IPS-15b (cell line): ENCODE measurements around the gene IGDCC3.

ENCODE experiments used
- H3K27me3 ChIP-seq: one replicate; pipeline ENCODE4 v1.6.1; 2013; ENCODE audit warnings: low read length; ENCODE audit not compliant: control insufficient read depth, insufficient read depth
- H3K36me3 ChIP-seq: one replicate; pipeline ENCODE4 v1.6.1; 2013; ENCODE audit warnings: low read length; ENCODE audit not compliant: control insufficient read depth, insufficient read depth
- H3K4me1 ChIP-seq: one replicate; pipeline ENCODE4 v1.6.1; 2013; ENCODE audit warnings: mild to moderate bottlenecking, low read length; ENCODE audit not compliant: control insufficient read depth, insufficient read depth
- H3K4me3 ChIP-seq: one replicate; pipeline ENCODE4 v1.5.1; 2013; ENCODE audit warnings: low read depth, low read length
- H3K9ac ChIP-seq: one replicate; pipeline ENCODE4 v1.6.1; 2013; ENCODE audit warnings: low read depth, mild to moderate bottlenecking, low read length
- H3K9me3 ChIP-seq: one replicate; pipeline ENCODE4 v1.6.1; 2013; ENCODE audit warnings: mild to moderate bottlenecking, low read length; ENCODE audit not compliant: control insufficient read depth, insufficient read depth

The IGDCC3 gene

GRCh38 chr15:65344914-65345275 is 32.9 kb downstream of the IGDCC3 start:
- Histone ChIP-seq H3K9ac (no peak overlapping the region), H3K36me3 (no peaks in the 10 kb centered on the region), H3K4me1 (no peaks in the 10 kb centered on the region), H3K4me3 (no peak overlapping the region), H3K9me3 (no peaks in the 10 kb centered on the region), H3K27me3 (peaks cover 9% of the 10 kb centered on the region)

- Histone ChIP-seq H3K9me3 (no peaks in the 10 kb centered on the region), H3K36me3 (no peaks in the 10 kb centered on the region), H3K4me1 (peaks cover 4% of the 10 kb centered on the region), H3K27me3 (peaks cover 7% of the 10 kb centered on the region), H3K9ac (no peak overlapping the region), H3K4me3 (no peak overlapping the region)
Observed at GRCh38 chr15:65344214-65344913, 33.4 kb downstream of the IGDCC3 start.

GRCh38 chr15:65343374-65343981 is 34.3 kb downstream of the IGDCC3 start:
- peaks cover 5% of the 10 kb centered on the region for H3K4me1 ChIP-seq

GRCh38 chr15:65342493-65342892 is 35.3 kb downstream of the IGDCC3 start:
- Histone ChIP-seq H3K4me3 (no peak overlapping the region), H3K27me3 (peaks cover 3% of the 10 kb centered on the region), H3K4me1 (peaks cover 13% of the 10 kb centered on the region), H3K36me3 (no peaks in the 10 kb centered on the region), H3K9ac (no peak overlapping the region), H3K9me3 (no peaks in the 10 kb centered on the region)

More at GRCh38 chr15:65343374-65343981, 34.3 kb downstream of the IGDCC3 start:
- Histone ChIP-seq H3K36me3 (no peaks in the 10 kb centered on the region), H3K27me3 (peaks cover 3% of the 10 kb centered on the region), H3K9me3 (no peaks in the 10 kb centered on the region), H3K9ac (no peak overlapping the region), H3K4me3 (no peak overlapping the region)

GRCh38 chr15:65339920-65340319 is 37.9 kb downstream of the IGDCC3 start:
- H3K9me3 ChIP-seq = no peaks in the 10 kb centered on the region
- peaks cover 4% of the 10 kb centered on the region for H3K27me3 ChIP-seq
- no peaks in the 10 kb centered on the region for H3K36me3 ChIP-seq
- no peak overlapping the region for H3K9ac ChIP-seq
- H3K4me3 ChIP-seq = no peak overlapping the region
- H3K4me1 ChIP-seq = peaks cover 22% of the 10 kb centered on the region

- H3K4me3 ChIP-seq = no peak overlapping the region
- no peaks in the 10 kb centered on the region for H3K36me3 ChIP-seq
- peaks cover 4% of the 10 kb centered on the region for H3K27me3 ChIP-seq
- H3K9ac ChIP-seq = no peak overlapping the region
- no peaks in the 10 kb centered on the region for H3K9me3 ChIP-seq
- peaks cover 24% of the 10 kb centered on the region for H3K4me1 ChIP-seq
Observed at GRCh38 chr15:65339416-65339815, 38.4 kb downstream of the IGDCC3 start.

GRCh38 chr15:65338823-65339222 is 39.0 kb downstream of the IGDCC3 start:
- Histone ChIP-seq H3K27me3 (peaks cover 4% of the 10 kb centered on the region), H3K4me1 (peaks cover 24% of the 10 kb centered on the region), H3K9ac (no peak overlapping the region), H3K4me3 (no peak overlapping the region), H3K9me3 (no peaks in the 10 kb centered on the region), H3K36me3 (no peaks in the 10 kb centered on the region)

- no peak overlapping the region for H3K4me3 ChIP-seq
- no peaks in the 10 kb centered on the region for H3K36me3 ChIP-seq
- no peaks in the 10 kb centered on the region for H3K9me3 ChIP-seq
- H3K9ac ChIP-seq = no peak overlapping the region
- H3K27me3 ChIP-seq = peaks cover 4% of the 10 kb centered on the region
- H3K4me1 ChIP-seq = peaks cover 29% of the 10 kb centered on the region
Observed at GRCh38 chr15:65338366-65338765, 39.4 kb downstream of the IGDCC3 start.

GRCh38 chr15:65337436-65338070 is 40.2 kb downstream of the IGDCC3 start:
- no peak overlapping the region for H3K9ac ChIP-seq
- H3K4me3 ChIP-seq = no peak overlapping the region
- H3K27me3 ChIP-seq = peaks cover 4% of the 10 kb centered on the region
- no peaks in the 10 kb centered on the region for H3K9me3 ChIP-seq
- H3K36me3 ChIP-seq = no peaks in the 10 kb centered on the region
- peaks cover 29% of the 10 kb centered on the region for H3K4me1 ChIP-seq

- Histone ChIP-seq H3K4me3 (no peak overlapping the region), H3K9ac (peak overlapping the region; percentile 0), H3K27me3 (peaks cover 4% of the 10 kb centered on the region), H3K36me3 (peaks cover 1% of the 10 kb centered on the region), H3K9me3 (no peaks in the 10 kb centered on the region), H3K4me1 (peaks cover 29% of the 10 kb centered on the region)
Observed at GRCh38 chr15:65336493-65337435, 41.0 kb downstream of the IGDCC3 start.

- Histone ChIP-seq H3K9ac (no peak overlapping the region), H3K36me3 (peaks cover 5% of the 10 kb centered on the region), H3K9me3 (no peaks in the 10 kb centered on the region), H3K4me1 (peaks cover 29% of the 10 kb centered on the region), H3K4me3 (no peak overlapping the region), H3K27me3 (peaks cover 4% of the 10 kb centered on the region)
Observed at GRCh38 chr15:65335278-65336055, 42.3 kb downstream of the IGDCC3 start.
